Calu3 (cell line): ENCODE results near the gene SPP2. TPM values are rescaled to one million over a fixed set of nuclear protein-coding genes. Genes with fewer than 3 reads are reported as not detected.
A peak's percentile ranks its signal among the peaks of the same experiment; 100 is the strongest.

Source experiments
- Bru-seq: library from RNA; stranded (reverse); fragments of 400-500 nt; gene quantifications from one replicate; lab custom pipeline; 2021; lab: Mats Ljungman, UMichigan
- BruChase-seq, 2 experiments: library from RNA; stranded (reverse); fragments of 400-500 nt; gene quantifications; one replicate each; lab custom pipeline; 2021; lab: Mats Ljungman, UMichigan
- BruUV-seq: library from RNA; stranded (reverse); fragments of 400-500 nt; replicated peaks from 2 replicates; lab custom pipeline; 2021; lab: Mats Ljungman, UMichigan
- CTCF ChIA-PET: fragments of 300-600 bp; sonication (Branson Sonifier 250); formaldehyde crosslinking; loops from one replicate; lab custom pipeline; 2022; ENCODE audit warnings: antibody characterized with exemption; lab: Charles Lee
- DNase-seq: peaks from one replicate; pipeline ENCODE4 v3.0.0; 2022
- H3K27ac Mint-ChIP-seq: one replicate; pipeline ENCODE4 v1.8.0; 2022; ENCODE audit warnings: mixed read lengths; ENCODE audit not compliant: unreplicated experiment
- H3K27me3 Mint-ChIP-seq: one replicate; pipeline ENCODE4 v1.8.0; 2022; ENCODE audit warnings: mixed read lengths; ENCODE audit not compliant: unreplicated experiment
- H3K36me3 Mint-ChIP-seq: one replicate; pipeline ENCODE4 v1.8.0; 2022; ENCODE audit warnings: mild to moderate bottlenecking, moderate library complexity, mixed read lengths; ENCODE audit not compliant: insufficient read depth, unreplicated experiment
- H3K4me1 Mint-ChIP-seq: one replicate; pipeline ENCODE4 v1.8.0; 2022; ENCODE audit warnings: mild to moderate bottlenecking, low read depth, mixed read lengths; ENCODE audit not compliant: unreplicated experiment
- H3K4me3 Mint-ChIP-seq: one replicate; pipeline ENCODE4 v1.8.0; 2022; ENCODE audit warnings: mild to moderate bottlenecking, low read depth, moderate library complexity, mixed read lengths; ENCODE audit not compliant: unreplicated experiment
- H3K9me3 Mint-ChIP-seq: one replicate; pipeline ENCODE4 v1.8.0; 2022; ENCODE audit warnings: low read depth, mixed read lengths; ENCODE audit not compliant: unreplicated experiment
- CTCF ChIP-seq: fragments of 200-600 bp; IDR thresholded peaks from one replicate; pipeline ENCODE4 v1.8.0; 2022; ENCODE audit warnings: antibody characterized with exemption; ENCODE audit not compliant: unreplicated experiment
- intact Hi-C: fragments of 100-400 bp; cut with micrococcal nuclease; formaldehyde crosslinking; loops from one replicate; pipeline ENCODE4 v1.10.0; 2022; ENCODE audit not compliant: unreplicated experiment
- long read RNA-seq: library from polyadenylated mRNA; stranded (forward); transcript quantifications from one replicate; pipeline ENCODE4 v2.0.0, GENCODE V29; 2022
- total RNA-seq: library from RNA; stranded (reverse); gene quantifications from 2 replicates; pipeline ENCODE4 v1.2.3, GENCODE V29; 2022

Gene SPP2
- not detected in 2 replicates for total RNA-seq
- percentile 4 among the genes with signal in this experiment for Bru-seq, nascent RNA
- percentile 2 among the genes with signal in this experiment for BruChase-seq, experiment 1, labeled RNA remaining after a 6-hour chase
- BruChase-seq, experiment 2, labeled RNA remaining after a 2-hour chase, result percentile 4 among the genes with signal in this experiment
- long read RNA-seq, result 0 reads

DNA sequence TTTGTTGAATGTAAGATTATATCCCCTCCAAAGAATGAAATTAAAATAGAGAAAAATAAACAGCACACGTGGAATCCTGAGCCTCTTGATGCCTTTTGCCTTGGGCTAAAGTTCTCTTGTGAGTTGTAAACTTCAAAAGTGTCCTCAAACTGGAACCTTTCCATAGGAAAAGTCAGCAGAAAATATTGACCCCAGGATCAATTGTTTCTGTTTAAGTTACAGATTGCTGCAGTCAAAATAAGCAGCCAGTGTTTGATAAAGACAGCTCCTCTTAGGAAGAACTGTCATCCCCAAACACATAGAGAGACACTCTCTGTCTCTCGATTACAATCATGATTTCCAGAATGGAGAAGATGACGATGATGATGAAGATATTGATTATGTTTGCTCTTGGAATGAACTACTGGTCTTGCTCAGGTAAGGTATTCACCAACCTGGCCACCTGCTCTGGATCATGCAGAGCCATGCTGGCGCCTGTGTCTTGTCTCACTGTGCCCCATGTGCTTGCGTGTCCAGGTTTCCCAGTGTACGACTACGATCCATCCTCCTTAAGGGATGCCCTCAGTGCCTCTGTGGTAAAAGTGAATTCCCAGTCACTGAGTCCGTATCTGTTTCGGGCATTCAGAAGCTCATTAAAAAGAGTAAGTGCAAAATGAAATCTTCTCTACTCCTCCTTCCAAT lies at the start of gene SPP2:
Gene SPP2, plus strand, starts transcription at position 248 of the 681 bp plus-strand sequence. Its CDS starts 85 bp downstream, at position 333.
- no peak for DNase-seq
- Mint-ChIP-seq H3K36me3 (no peaks in the 10 kb centered on the region), H3K4me1 (no peaks in the 10 kb centered on the region), H3K27ac (no peak within 1 kb of the TSS), H3K4me3 (no peak within 1 kb of the TSS), H3K27me3 (no peaks in the 10 kb centered on the region), H3K9me3 (no peaks in the 10 kb centered on the region)
- CTCF ChIA-PET, result no interaction called here
- intact Hi-C loops, result no loop called here
- BruUV-seq, result no TSS peak
- no peak for TF ChIP-seq CTCF

DNA sequence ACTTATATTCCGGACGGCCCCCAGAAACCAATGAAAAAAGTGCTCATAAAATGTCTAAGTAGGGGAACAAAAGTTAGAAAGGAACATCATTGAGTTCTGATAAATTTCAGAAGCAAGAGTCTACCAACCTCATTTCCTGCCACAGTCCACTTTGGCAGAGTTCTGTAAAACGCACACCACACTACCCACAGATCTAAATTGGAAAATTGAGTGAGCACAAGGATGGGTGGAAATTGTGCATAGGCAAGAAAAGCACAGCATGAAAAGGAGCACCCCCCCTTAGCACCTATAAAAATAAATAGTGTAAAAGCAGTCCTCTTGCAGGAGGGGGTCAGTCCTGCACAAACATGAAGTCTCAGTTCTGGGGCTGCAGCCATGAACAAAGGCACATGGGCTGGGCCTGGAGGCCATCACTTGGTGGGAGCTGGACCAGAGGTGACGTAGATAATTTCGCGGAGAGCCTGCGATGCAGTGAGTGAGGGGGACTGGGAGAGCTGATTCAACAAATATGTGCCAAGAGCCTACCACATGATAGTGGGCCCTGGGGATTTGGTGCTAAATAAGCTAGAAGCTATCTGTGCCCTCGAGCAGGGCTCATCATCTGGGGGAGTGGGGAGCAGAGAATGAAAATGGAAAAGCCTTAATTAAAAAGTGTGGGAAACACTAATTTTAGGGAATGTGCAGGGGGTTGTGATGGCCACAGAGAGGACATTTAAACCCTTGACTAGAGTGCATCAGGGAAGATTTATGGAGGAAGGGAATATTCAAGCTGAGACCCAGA lies 48.9 kb upstream of the SPP2 start:
- peaks cover 17% of the 10 kb centered on the region for H3K4me1 Mint-ChIP-seq
- intact Hi-C loops, result no loop called here
- H3K27me3 Mint-ChIP-seq, result peaks cover 12% of the 10 kb centered on the region
- CTCF ChIA-PET, result no interaction called here
- no peak overlapping the region for H3K27ac Mint-ChIP-seq
- H3K4me3 Mint-ChIP-seq, result no peak overlapping the region
- TF ChIP-seq CTCF, result no peak
- H3K9me3 Mint-ChIP-seq, result peaks cover 3% of the 10 kb centered on the region
- DNase-seq, result no peak
- no peaks in the 10 kb centered on the region for H3K36me3 Mint-ChIP-seq
- BruUV-seq, result no TSS peak

DNA sequence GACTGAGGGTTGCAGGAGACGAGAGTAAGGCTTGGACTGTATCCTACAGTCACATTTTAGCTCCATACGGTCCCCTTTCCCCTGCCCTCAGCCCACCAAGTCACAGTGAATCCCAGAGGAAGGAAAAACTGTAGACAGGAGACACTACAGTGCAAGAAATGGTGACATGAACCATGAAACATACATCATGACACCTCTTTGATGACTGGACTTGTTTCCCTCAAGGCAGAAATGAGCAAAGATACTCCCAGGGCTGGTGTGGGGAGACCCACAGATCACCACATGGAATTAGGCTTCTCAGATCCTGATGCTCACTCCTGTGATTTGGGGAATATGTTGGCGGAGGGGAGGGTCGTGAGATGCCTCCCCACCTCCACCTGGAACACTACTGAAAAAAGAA lies 48.2 kb upstream of the SPP2 start:
- H3K27me3 Mint-ChIP-seq, result peaks cover 12% of the 10 kb centered on the region
- H3K4me3 Mint-ChIP-seq, result no peak overlapping the region
- intact Hi-C loops, result no loop called here
- no peak overlapping the region for H3K27ac Mint-ChIP-seq
- BruUV-seq, result no TSS peak
- DNase-seq, result no peak
- TF ChIP-seq CTCF, result no peak
- peaks cover 17% of the 10 kb centered on the region for H3K4me1 Mint-ChIP-seq
- CTCF ChIA-PET, result no interaction called here
- H3K36me3 Mint-ChIP-seq, result no peaks in the 10 kb centered on the region
- peaks cover 3% of the 10 kb centered on the region for H3K9me3 Mint-ChIP-seq

GRCh38 chr2:234003972-234004617 lies 46.4 kb upstream of the SPP2 start:
- no peak for TF ChIP-seq CTCF
- intact Hi-C loops, result no loop called here
- Mint-ChIP-seq H3K9me3 (peaks cover 3% of the 10 kb centered on the region), H3K27me3 (peaks cover 12% of the 10 kb centered on the region), H3K27ac (peak overlapping the region; percentile 15), H3K36me3 (no peaks in the 10 kb centered on the region), H3K4me1 (peaks cover 17% of the 10 kb centered on the region), H3K4me3 (no peak overlapping the region)
- BruUV-seq, result no TSS peak
- DNase-seq, result peak; percentile 81
- CTCF ChIA-PET, result interaction anchor here (0.6 to 1.0 kb wide), 2 partner anchors 64 to 1373 kb away, joined by 3 read pairs; no protein-coding TSS in a partner anchor
